Measurements from ENCODE around the gene ZSCAN20. TPM values are rescaled to one million over a fixed set of nuclear protein-coding genes. Genes with fewer than 3 reads are reported as not detected.

Gene ZSCAN20
- total and polyA plus RNA-seq, 9 of the 15 experiments (the other 6 are each of a cell fraction or from before 2014, with no cell fraction given), result 0.36 to 3.3 (median 2.0) TPM

- TF ChIP-seq DEAF1 (CRISPR knock-in tag; IDR thresholded peaks at IDR 0.05) (peak; percentile 78), FOXK1 (CRISPR knock-in tag; IDR thresholded peaks at IDR 0.05; ENCODE audit: borderline replicate concordance) (no peak), ZNF316 (IDR thresholded peaks at IDR 0.05) (no peak), STAG1 (CRISPR knock-in tag; IDR thresholded peaks at IDR 0.05; ENCODE audit: borderline replicate concordance) (peak; percentile 48; the same call in 1 of the 2 replicates), THRA (IDR thresholded peaks at IDR 0.05) (peak; percentile 66; the same call in 1 of the 2 replicates), PRDM10 (IDR thresholded peaks at IDR 0.05; ENCODE audit: partially characterized antibody) (peak; percentile 75), NFATC3 (IDR thresholded peaks at IDR 0.05) (no peak), CTBP1 (IDR thresholded peaks at IDR 0.05; ENCODE audit: borderline replicate concordance) (peak; percentile 78; the same call in 1 of the 2 replicates), ZNF699 (CRISPR knock-in tag; IDR thresholded peaks at IDR 0.05; ENCODE audit: insufficient replicate concordance) (no peak)
- TF ChIP-seq, protein P1, sequence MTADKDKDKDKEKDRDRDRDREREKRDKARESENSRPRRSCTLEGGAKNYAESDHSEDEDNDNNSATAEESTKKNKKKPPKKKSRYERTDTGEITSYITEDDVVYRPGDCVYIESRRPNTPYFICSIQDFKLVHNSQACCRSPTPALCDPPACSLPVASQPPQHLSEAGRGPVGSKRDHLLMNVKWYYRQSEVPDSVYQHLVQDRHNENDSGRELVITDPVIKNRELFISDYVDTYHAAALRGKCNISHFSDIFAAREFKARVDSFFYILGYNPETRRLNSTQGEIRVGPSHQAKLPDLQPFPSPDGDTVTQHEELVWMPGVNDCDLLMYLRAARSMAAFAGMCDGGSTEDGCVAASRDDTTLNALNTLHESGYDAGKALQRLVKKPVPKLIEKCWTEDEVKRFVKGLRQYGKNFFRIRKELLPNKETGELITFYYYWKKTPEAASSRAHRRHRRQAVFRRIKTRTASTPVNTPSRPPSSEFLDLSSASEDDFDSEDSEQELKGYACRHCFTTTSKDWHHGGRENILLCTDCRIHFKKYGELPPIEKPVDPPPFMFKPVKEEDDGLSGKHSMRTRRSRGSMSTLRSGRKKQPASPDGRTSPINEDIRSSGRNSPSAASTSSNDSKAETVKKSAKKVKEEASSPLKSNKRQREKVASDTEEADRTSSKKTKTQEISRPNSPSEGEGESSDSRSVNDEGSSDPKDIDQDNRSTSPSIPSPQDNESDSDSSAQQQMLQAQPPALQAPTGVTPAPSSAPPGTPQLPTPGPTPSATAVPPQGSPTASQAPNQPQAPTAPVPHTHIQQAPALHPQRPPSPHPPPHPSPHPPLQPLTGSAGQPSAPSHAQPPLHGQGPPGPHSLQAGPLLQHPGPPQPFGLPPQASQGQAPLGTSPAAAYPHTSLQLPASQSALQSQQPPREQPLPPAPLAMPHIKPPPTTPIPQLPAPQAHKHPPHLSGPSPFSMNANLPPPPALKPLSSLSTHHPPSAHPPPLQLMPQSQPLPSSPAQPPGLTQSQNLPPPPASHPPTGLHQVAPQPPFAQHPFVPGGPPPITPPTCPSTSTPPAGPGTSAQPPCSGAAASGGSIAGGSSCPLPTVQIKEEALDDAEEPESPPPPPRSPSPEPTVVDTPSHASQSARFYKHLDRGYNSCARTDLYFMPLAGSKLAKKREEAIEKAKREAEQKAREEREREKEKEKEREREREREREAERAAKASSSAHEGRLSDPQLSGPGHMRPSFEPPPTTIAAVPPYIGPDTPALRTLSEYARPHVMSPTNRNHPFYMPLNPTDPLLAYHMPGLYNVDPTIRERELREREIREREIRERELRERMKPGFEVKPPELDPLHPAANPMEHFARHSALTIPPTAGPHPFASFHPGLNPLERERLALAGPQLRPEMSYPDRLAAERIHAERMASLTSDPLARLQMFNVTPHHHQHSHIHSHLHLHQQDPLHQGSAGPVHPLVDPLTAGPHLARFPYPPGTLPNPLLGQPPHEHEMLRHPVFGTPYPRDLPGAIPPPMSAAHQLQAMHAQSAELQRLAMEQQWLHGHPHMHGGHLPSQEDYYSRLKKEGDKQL (CRISPR knock-in tag; IDR thresholded peaks at IDR 0.05; ENCODE audit: borderline replicate concordance), result no peak
- TF ChIP-seq, protein P2, sequence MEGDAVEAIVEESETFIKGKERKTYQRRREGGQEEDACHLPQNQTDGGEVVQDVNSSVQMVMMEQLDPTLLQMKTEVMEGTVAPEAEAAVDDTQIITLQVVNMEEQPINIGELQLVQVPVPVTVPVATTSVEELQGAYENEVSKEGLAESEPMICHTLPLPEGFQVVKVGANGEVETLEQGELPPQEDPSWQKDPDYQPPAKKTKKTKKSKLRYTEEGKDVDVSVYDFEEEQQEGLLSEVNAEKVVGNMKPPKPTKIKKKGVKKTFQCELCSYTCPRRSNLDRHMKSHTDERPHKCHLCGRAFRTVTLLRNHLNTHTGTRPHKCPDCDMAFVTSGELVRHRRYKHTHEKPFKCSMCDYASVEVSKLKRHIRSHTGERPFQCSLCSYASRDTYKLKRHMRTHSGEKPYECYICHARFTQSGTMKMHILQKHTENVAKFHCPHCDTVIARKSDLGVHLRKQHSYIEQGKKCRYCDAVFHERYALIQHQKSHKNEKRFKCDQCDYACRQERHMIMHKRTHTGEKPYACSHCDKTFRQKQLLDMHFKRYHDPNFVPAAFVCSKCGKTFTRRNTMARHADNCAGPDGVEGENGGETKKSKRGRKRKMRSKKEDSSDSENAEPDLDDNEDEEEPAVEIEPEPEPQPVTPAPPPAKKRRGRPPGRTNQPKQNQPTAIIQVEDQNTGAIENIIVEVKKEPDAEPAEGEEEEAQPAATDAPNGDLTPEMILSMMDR (IDR thresholded peaks at IDR 0.05 in 2 of 3, conservative IDR thresholded peaks at IDR 0.05 in 1 of 3; ENCODE audit: insufficient read depth in 2 of 3, low read depth in 1 of 3, low read length in 3 of 3), result peak; percentile 83 to 95 (median 90)
Observed at GRCh38 chr1:33470495-33471012, 1.9 kb upstream of the ZSCAN20 start (continued).

All from K562 (cell line).